Brain microvascular endothelial cell (primary cell): ENCODE data around the gene MLLT3.
A peak's percentile ranks its signal among the peaks of the same experiment; 100 is the strongest.

Experiments
- DNase-seq: peaks from one replicate; pipeline ENCODE4 v3.0.0-alpha.2; 2020
- H3K27ac ChIP-seq: fragments of 250-450 bp; sonication (Bioruptor Pico); 2 replicates; pipeline ENCODE4 v1.5.1; 2020; ENCODE audit warnings: mild to moderate bottlenecking, moderate library complexity
- H3K27me3 ChIP-seq: fragments of 250-450 bp; sonication (Bioruptor Pico); replicated peaks from 2 replicates; pipeline ENCODE4 v1.5.1; 2020; ENCODE audit warnings: mild to moderate bottlenecking
- H3K36me3 ChIP-seq: fragments of 250-450 bp; sonication (Bioruptor Pico); replicated peaks from 2 replicates; pipeline ENCODE4 v1.5.1; 2020; ENCODE audit warnings: mild to moderate bottlenecking
- H3K4me3 ChIP-seq: 2 replicates; pipeline ENCODE4 v1.5.1; 2011; ENCODE audit warnings: low read depth, mild to moderate bottlenecking, control low read depth, low read length, moderate library complexity
- CTCF ChIP-seq: IDR thresholded peaks from 2 replicates; pipeline ENCODE4 v1.5.1; 2011; ENCODE audit warnings: low read depth, mild to moderate bottlenecking, moderate library complexity, low read length, control low read depth, inconsistent platforms; ENCODE audit errors: missing control alignments
- in situ Hi-C: cut with HindIII; loops from 2 replicates; pipeline ENCODE4 v1.10.0; 2017; ENCODE audit warnings: low sequenced_read_pairs, low pct_ligation_motif_present

The MLLT3 gene

GRCh38 chr9:20408513-20408912 is 213.8 kb downstream of the MLLT3 start:
- H3K36me3 ChIP-seq: no peaks in the 10 kb centered on the region
- no peak for DNase-seq
- H3K27me3 ChIP-seq: no peaks in the 10 kb centered on the region
- H3K4me3 ChIP-seq: no peak overlapping the region
- in situ Hi-C loops: no loop called here
- no peak overlapping the region for H3K27ac ChIP-seq
- no peak for TF ChIP-seq CTCF

DNA sequence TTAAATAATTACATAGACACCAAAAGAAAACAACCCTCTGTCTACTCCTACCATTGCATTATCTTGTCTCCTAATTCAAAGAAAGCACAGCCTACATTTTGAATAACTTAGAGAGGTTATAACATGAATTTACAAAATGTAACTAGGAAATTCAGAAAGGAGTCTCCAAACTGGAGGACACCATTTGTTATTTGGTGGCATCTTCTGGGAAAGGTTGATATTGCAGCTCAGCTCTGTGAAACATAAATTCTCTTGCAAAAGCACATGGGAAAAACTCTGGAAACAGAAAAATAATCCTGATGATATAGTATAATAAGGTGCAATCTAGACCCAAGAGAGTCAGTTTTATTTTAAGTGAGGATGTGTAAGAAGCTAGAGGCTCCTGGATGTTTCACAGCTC is 215.3 kb downstream of the MLLT3 start:
- TF ChIP-seq CTCF: peak; percentile 21
- no peak for DNase-seq
- no peaks in the 10 kb centered on the region for H3K36me3 ChIP-seq
- no peaks in the 10 kb centered on the region for H3K27me3 ChIP-seq
- no peak overlapping the region for H3K4me3 ChIP-seq
- no peak overlapping the region for H3K27ac ChIP-seq
- in situ Hi-C loops: no loop called here

GRCh38 chr9:20406344-20406743 is 216.0 kb downstream of the MLLT3 start:
- in situ Hi-C loops: no loop called here
- no peaks in the 10 kb centered on the region for H3K36me3 ChIP-seq
- H3K27ac ChIP-seq: no peak overlapping the region
- no peak overlapping the region for H3K4me3 ChIP-seq
- TF ChIP-seq CTCF: no peak
- no peaks in the 10 kb centered on the region for H3K27me3 ChIP-seq
- no peak for DNase-seq

DNA sequence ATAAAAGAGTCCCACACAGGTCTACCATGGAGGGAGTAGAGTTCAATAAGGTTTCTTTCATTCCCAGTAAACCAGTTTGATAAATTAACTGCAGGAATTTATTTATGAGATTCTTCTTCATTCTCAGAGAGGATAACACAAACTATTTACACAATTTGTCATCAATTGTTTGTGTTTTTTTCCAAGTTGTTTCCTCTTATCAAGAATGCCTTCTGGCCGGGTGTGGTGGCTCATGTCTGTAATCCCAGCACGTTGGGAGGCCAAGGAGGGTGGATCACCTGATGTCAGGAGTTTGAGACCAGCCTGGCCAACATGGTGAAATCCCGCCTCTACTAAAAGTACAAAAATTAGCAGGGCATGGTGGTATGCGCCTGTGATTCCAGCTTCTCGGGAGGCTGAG is 216.7 kb downstream of the MLLT3 start:
- no peak for DNase-seq
- Histone ChIP-seq H3K27ac (no peak overlapping the region), H3K36me3 (no peaks in the 10 kb centered on the region), H3K4me3 (no peak overlapping the region), H3K27me3 (no peaks in the 10 kb centered on the region)
- in situ Hi-C loops: no loop called here
- TF ChIP-seq CTCF: no peak

DNA sequence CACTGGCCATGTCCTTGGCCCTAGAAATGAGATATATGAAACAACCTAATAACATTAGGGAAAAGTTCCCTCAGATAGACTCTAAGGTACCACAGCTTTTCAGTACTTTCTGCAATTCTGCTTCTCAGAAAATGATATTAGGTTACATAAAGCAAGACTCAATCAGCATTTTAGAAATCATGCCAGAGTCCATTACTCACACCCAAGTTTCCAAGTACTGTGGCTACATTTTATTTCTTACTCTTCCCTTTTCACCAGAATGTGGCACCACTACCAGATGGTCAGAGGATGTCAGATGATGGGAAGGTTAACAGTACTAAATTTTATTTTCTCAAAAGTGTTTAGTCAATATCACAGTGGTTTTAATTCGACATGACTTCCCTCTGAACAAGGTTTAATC is 217.2 kb downstream of the MLLT3 start:
- no peak for DNase-seq
- Histone ChIP-seq H3K36me3 (no peaks in the 10 kb centered on the region), H3K27ac (no peak overlapping the region), H3K27me3 (no peaks in the 10 kb centered on the region), H3K4me3 (no peak overlapping the region)
- in situ Hi-C loops: no loop called here
- TF ChIP-seq CTCF: no peak

DNA sequence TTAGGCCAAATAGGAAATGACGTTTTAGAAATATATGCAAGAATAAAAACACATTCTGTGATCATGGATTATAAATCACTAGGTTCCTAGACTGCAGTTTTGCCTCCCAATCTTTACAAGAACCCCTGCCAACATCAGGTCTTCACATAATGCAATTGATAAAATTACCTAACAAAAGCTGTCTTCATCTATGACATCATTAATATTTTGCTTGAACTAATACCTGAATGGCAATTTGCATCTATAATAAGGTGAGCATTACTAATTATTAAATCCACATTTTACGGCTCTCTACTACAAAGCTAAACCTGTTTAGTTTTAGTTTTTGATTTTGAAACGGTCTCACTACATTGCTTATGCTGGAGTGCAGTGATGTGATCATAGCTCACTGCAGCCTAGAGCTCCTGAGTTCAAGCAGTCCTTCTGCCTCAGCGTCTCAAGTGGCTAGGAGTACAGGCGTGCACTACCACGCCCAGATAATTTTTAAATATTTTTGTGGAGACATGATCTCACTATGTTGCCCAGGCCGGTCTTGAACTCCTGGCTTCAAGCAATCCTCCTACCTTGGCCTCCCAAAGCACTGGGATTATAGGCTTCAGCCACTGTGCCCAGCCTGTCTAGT is 218.0 kb downstream of the MLLT3 start:
- no peak overlapping the region for H3K4me3 ChIP-seq
- DNase-seq: no peak
- no peak for TF ChIP-seq CTCF
- H3K36me3 ChIP-seq: no peaks in the 10 kb centered on the region
- H3K27ac ChIP-seq: no peak overlapping the region
- in situ Hi-C loops: no loop called here
- no peaks in the 10 kb centered on the region for H3K27me3 ChIP-seq
